SU-DHL-6 (cell line): ENCODE measurements around the gene CLEC4F.

Experiments used
- H2AFZ ChIP-seq: fragments of 200-600 bp; sonication (generic); 2 replicates; pipeline ENCODE4 v1.6.1; 2014; ENCODE audit warnings: low read depth, mild to moderate bottlenecking, moderate library complexity, mixed read lengths, antibody characterized with exemption, low read length; ENCODE audit not compliant: severe bottlenecking
- H3F3A ChIP-seq: fragments of 200-600 bp; shearing (Covaris generic); 2 replicates; pipeline ENCODE4 v1.6.0; 2016; ENCODE audit warnings: antibody characterized with exemption, mild to moderate bottlenecking; ENCODE audit not compliant: insufficient read depth
- H3K27ac ChIP-seq: fragments of 200-600 bp; sonication (generic); 2 replicates; pipeline ENCODE4 v1.5.1; 2016; ENCODE audit warnings: low read depth, mild to moderate bottlenecking, low read length, moderate library complexity, mixed read lengths
- H3K27me3 ChIP-seq: fragments of 200-600 bp; sonication (generic), shearing (Covaris generic); 2 replicates; pipeline ENCODE4 v1.6.0; 2014; ENCODE audit warnings: mild to moderate bottlenecking, low read length
- H3K36me3 ChIP-seq: fragments of 200-600 bp; sonication (generic); 2 replicates; pipeline ENCODE4 v1.6.1; 2014; ENCODE audit warnings: mild to moderate bottlenecking, low read length, mixed read lengths
- H3K4me2 ChIP-seq: fragments of 300-600, 200-600 bp; shearing (Covaris generic), sonication (generic); 2 replicates; pipeline ENCODE4 v1.6.0; 2014; ENCODE audit warnings: low read length, low read depth, mild to moderate bottlenecking; ENCODE audit not compliant: poor library complexity, severe bottlenecking
- H3K4me3 ChIP-seq: fragments of 200-600 bp; sonication (generic); 2 replicates; pipeline ENCODE4 v1.5.1; 2014; ENCODE audit warnings: antibody characterized with exemption, low read length, mild to moderate bottlenecking, mixed read lengths; ENCODE audit not compliant: insufficient read depth, poor library complexity, severe bottlenecking
- H3K79me2 ChIP-seq: fragments of 200-600 bp; sonication (generic); 2 replicates; pipeline ENCODE4 v1.6.1; 2014; ENCODE audit warnings: mild to moderate bottlenecking, low read length, moderate library complexity; ENCODE audit not compliant: insufficient read depth
- H3K9ac ChIP-seq: fragments of 200-600 bp; sonication (generic); 2 replicates; pipeline ENCODE4 v1.7.0; 2014; ENCODE audit warnings: mild to moderate bottlenecking, low read length
- H3K9me2 ChIP-seq: fragments of 200-600 bp; sonication (generic); replicated peaks from 2 replicates; pipeline ENCODE4 v1.6.1; 2014; ENCODE audit warnings: low read length; ENCODE audit not compliant: insufficient read depth
- H3K9me3 ChIP-seq: fragments of 200-600 bp; sonication (generic); 2 replicates; pipeline ENCODE4 v1.6.1; 2014; ENCODE audit warnings: low read length, mixed read lengths; ENCODE audit not compliant: insufficient read depth
- H4K20me1 ChIP-seq: fragments of 200-600 bp; sonication (generic); 2 replicates; pipeline ENCODE4 v1.6.1; 2014; ENCODE audit warnings: low read depth, mild to moderate bottlenecking, antibody characterized with exemption, low read length, moderate library complexity, mixed read lengths
- CTCF ChIP-seq: fragments of 200-600 bp; sonication (generic); IDR thresholded peaks from one replicate; pipeline ENCODE4 v1.5.1; 2017; ENCODE audit warnings: antibody characterized with exemption, mild to moderate bottlenecking, low read length, moderate library complexity; ENCODE audit not compliant: insufficient read depth, poor library complexity, severe bottlenecking
- EZH2phosphoT487 ChIP-seq: fragments of 200-600 bp; sonication (generic), shearing (Covaris generic); conservative IDR thresholded peaks from 2 replicates; pipeline ENCODE4 v1.6.1; 2018; ENCODE audit warnings: mild to moderate bottlenecking, antibody characterized with exemption, low read length, moderate library complexity, mixed read lengths

CLEC4F gene

GRCh38 chr2:70854411-70854810 lies 34.0 kb upstream of the CLEC4F start:
- Histone ChIP-seq H3K9me2 (no peaks in the 10 kb centered on the region), H3K79me2 (no peaks in the 10 kb centered on the region), H4K20me1 (no peaks in the 10 kb centered on the region), H3K27ac (no peak overlapping the region), H3K27me3 (no peaks in the 10 kb centered on the region; the same call in 1 of the 2 replicates), H3K4me3 (no peak overlapping the region), H2AFZ (no peak overlapping the region), H3K9ac (no peak overlapping the region), H3K9me3 (no peaks in the 10 kb centered on the region), H3K4me2 (no peak overlapping the region), H3K36me3 (no peaks in the 10 kb centered on the region), H3F3A (no peaks in the 10 kb centered on the region)
- no peak for TF ChIP-seq EZH2phosphoT487
- TF ChIP-seq CTCF: no peak

GRCh38 chr2:70852824-70853223 lies 32.4 kb upstream of the CLEC4F start:
- no peaks in the 10 kb centered on the region for H3K79me2 ChIP-seq
- H3K4me3 ChIP-seq: no peak overlapping the region
- TF ChIP-seq EZH2phosphoT487: no peak
- no peak for TF ChIP-seq CTCF
- H3K4me2 ChIP-seq: no peak overlapping the region
- no peaks in the 10 kb centered on the region for H3K9me3 ChIP-seq
- H3K9ac ChIP-seq: no peak overlapping the region
- H4K20me1 ChIP-seq: no peaks in the 10 kb centered on the region
- H3K36me3 ChIP-seq: no peaks in the 10 kb centered on the region
- no peak overlapping the region for H2AFZ ChIP-seq
- no peaks in the 10 kb centered on the region for H3F3A ChIP-seq
- H3K27me3 ChIP-seq: no peaks in the 10 kb centered on the region; the same call in 1 of the 2 replicates
- no peaks in the 10 kb centered on the region for H3K9me2 ChIP-seq
- H3K27ac ChIP-seq: no peak overlapping the region

GRCh38 chr2:70851704-70852103 lies 31.3 kb upstream of the CLEC4F start:
- Histone ChIP-seq H4K20me1 (no peaks in the 10 kb centered on the region), H2AFZ (no peak overlapping the region), H3K27ac (no peak overlapping the region), H3K9ac (no peak overlapping the region), H3K79me2 (no peaks in the 10 kb centered on the region), H3K27me3 (no peaks in the 10 kb centered on the region; the same call in 1 of the 2 replicates), H3K4me2 (no peak overlapping the region), H3F3A (no peaks in the 10 kb centered on the region), H3K9me2 (no peaks in the 10 kb centered on the region), H3K4me3 (no peak overlapping the region), H3K9me3 (no peaks in the 10 kb centered on the region), H3K36me3 (no peaks in the 10 kb centered on the region)
- TF ChIP-seq CTCF: no peak
- no peak for TF ChIP-seq EZH2phosphoT487
